CD4-positive, alpha-beta T cell treated with Interleukin-4 for 1 hour (primary cell): ENCODE measurements around the gene DES.

Experiments used
- DNase-seq, 2 donors: peaks; one replicate each; pipeline ENCODE4 v3.0.0-alpha.2; 2020 to 2022

DES gene

DNA sequence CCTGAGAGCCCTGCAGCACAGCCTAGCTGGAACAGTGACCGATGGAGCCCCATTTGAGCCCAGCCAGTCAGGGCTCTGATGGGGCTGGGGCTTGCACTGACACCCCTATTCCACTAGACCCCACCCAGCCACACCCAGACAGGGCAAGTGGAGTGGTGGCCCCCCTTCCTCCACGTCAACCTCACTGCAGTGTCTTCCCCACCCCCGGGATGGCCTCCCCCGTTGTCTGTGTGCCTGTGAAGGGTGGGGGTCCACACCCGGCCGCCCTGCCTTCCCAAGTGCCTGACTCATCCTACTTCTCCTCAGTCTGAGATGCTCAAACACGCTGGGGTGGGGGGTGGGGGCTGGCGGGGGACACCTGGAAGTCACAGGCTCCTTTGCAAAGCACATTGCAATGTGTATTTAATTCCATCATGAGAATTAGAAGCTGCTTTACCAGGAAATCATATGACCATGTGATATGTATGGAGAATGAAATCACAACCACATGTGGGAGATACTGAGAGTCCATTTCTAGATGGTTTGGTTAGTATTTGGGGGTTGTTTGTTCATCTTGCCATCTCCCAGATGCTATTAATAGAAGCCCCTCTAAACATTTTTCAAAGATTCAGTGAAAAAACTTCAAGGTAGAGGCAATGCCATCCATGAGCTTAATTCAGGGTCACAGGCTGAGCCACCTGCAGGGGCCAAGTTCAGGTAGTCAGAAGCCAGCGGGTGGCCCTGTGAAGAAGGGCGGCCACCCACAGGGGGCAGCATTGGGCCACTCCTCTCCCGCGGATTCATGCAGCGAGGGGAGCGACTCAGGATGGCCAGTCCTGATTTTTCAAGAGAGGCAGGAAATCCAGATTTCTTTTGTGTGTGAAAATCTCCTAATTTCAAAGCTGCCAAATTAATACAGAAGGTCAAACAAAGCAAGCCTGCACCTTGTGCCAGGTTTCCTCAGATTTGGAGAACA, 57.8 kb downstream of the DES start:
- peak; percentile 45 to 48 for DNase-seq
